HCT116 (cell line): ENCODE measurements around the gene JPH3. TPM values are rescaled to one million over a fixed set of nuclear protein-coding genes. Genes with fewer than 3 reads are reported as not detected.
A peak's percentile ranks its signal among the peaks of the same experiment; 100 is the strongest.

Experiments
- ATAC-seq: fragments of 200-7000 bp; cut with Tn5 transposase; 2 replicates; pipeline ENCODE4 v1.9.1; 2020; ENCODE audit warnings: mild to moderate bottlenecking, moderate library complexity
- BruUV-seq: library from RNA; stranded (reverse); fragments of 400-500 nt; replicated peaks from 2 replicates; lab custom pipeline; 2021; lab: Mats Ljungman, UMichigan
- CTCF ChIA-PET: fragments of 300-600 bp; sonication (Branson Sonifier 250); formaldehyde crosslinking; loops from one replicate; lab custom pipeline; 2021; ENCODE audit warnings: antibody characterized with exemption; lab: Charles Lee
- POLR2A ChIA-PET: fragments of 300-600, 350-600 bp; sonication (Branson Sonifier 250); formaldehyde crosslinking; loops from one replicate; lab custom pipeline; 2021; ENCODE audit warnings: antibody characterized with exemption; lab: Charles Lee
- RAD21 ChIA-PET, 2 experiments: fragments of 300-600 bp; sonication (Branson Sonifier 250); formaldehyde crosslinking; loops; one replicate each; lab custom pipeline; 2023; ENCODE audit warnings: low total read pairs in 2 of 2; ENCODE audit not compliant: uncharacterized antibody in 2 of 2, unreplicated experiment in 2 of 2, low non-redundant PET in 1 of 2; lab: Charles Lee
- DNase-seq: peaks from one replicate; pipeline ENCODE4 v3.0.0-alpha.2; 2010; ENCODE audit warnings: low read depth, low spot score
- H2AFZ ChIP-seq: fragments of 200-600 bp; shearing (Covaris generic), sonication (generic); 2 replicates; pipeline ENCODE4 v1.6.1; 2017; ENCODE audit warnings: low read depth, mixed run types, mixed read lengths, antibody characterized with exemption, low read length; ENCODE audit not compliant: poor library complexity, severe bottlenecking
- H3K27ac ChIP-seq: 2 replicates; pipeline ENCODE4 v1.5.1; 2012; ENCODE audit warnings: low read depth, low read length
- H3K27me3 ChIP-seq: fragments of 200-600 bp; sonication (generic); 2 replicates; pipeline ENCODE4 v1.6.1; 2016; ENCODE audit warnings: mixed run types, low read length, mixed read lengths; ENCODE audit not compliant: insufficient read depth
- H3K36me3 ChIP-seq, 2 experiments: fragments of 200-500 bp in 1 of 2; fragments of 200-600 bp in 1 of 2; sonication (Bioruptor generic) in 1 of 2; sonication (generic) in 1 of 2; 2 replicates each; pipeline versions ENCODE4 v1.5.1 to v1.6.1; 2014 to 2016; ENCODE audit warnings: low read length in 2 of 2, inconsistent platforms in 1 of 2, mixed read lengths in 1 of 2, mixed run types in 1 of 2; ENCODE audit not compliant: insufficient read depth in 2 of 2, control insufficient read depth in 1 of 2
- H3K4me1 ChIP-seq, 2 experiments: fragments of 200-600 bp in 1 of 2; sonication (generic) in 1 of 2; 2 replicates each; pipeline versions ENCODE4 v1.5.1 to v1.6.1; 2012 to 2017; ENCODE audit warnings: low read length in 2 of 2, inconsistent platforms in 1 of 2, mild to moderate bottlenecking in 1 of 2, mixed read lengths in 1 of 2, mixed run types in 1 of 2, moderate library complexity in 1 of 2; ENCODE audit not compliant: insufficient read depth in 2 of 2, control insufficient read depth in 1 of 2
- H3K4me2 ChIP-seq: fragments of 200-600 bp; sonication (generic); 2 replicates; pipeline ENCODE4 v1.6.1; 2017; ENCODE audit warnings: mixed run types, low read length, mixed read lengths
- H3K4me3 ChIP-seq, 2 experiments: fragments of 200-600 bp in 1 of 2; sonication (generic) in 1 of 2; replicated peaks in 1 of 2; 2 replicates each; pipeline ENCODE4 v1.5.1; 2011 to 2016; ENCODE audit warnings: low read length in 2 of 2, control low read depth in 1 of 2, low read depth in 1 of 2, mild to moderate bottlenecking in 1 of 2, mixed read lengths in 1 of 2, mixed run types in 1 of 2
- H3K79me2 ChIP-seq: fragments of 200-600 bp; sonication (generic); 2 replicates; pipeline ENCODE4 v1.6.1; 2017; ENCODE audit warnings: mild to moderate bottlenecking, mixed run types, low read length, moderate library complexity, mixed read lengths; ENCODE audit not compliant: insufficient read depth
- H3K9ac ChIP-seq: fragments of 200-600 bp; sonication (generic); 2 replicates; pipeline ENCODE4 v1.6.1; 2016; ENCODE audit warnings: low read length, mixed read lengths
- H3K9me2 ChIP-seq: fragments of 200-600 bp; sonication (generic), shearing (Covaris generic); 2 replicates; pipeline ENCODE4 v1.6.1; 2017; ENCODE audit warnings: mixed run types, mild to moderate bottlenecking, moderate library complexity; ENCODE audit not compliant: insufficient read depth
- H3K9me3 ChIP-seq, 2 experiments: fragments of 200-500 bp in 1 of 2; fragments of 200-600 bp in 1 of 2; sonication (Bioruptor generic) in 1 of 2; sonication (generic) in 1 of 2; 2 replicates each; pipeline ENCODE4 v1.6.1; 2014 to 2017; ENCODE audit warnings: low read length in 2 of 2, mixed read lengths in 2 of 2, inconsistent platforms in 1 of 2, low read depth in 1 of 2, mild to moderate bottlenecking in 1 of 2, mixed run types in 1 of 2, moderate library complexity in 1 of 2; ENCODE audit not compliant: control insufficient read depth in 1 of 2, insufficient read depth in 1 of 2
- H4K20me1 ChIP-seq: fragments of 200-600 bp; sonication (generic), shearing (Covaris generic); 2 replicates; pipeline ENCODE4 v1.6.1; 2017; ENCODE audit warnings: mixed run types, mild to moderate bottlenecking, moderate library complexity; ENCODE audit not compliant: insufficient read depth
- CBX3 ChIP-seq: IDR thresholded peaks from 2 replicates; pipeline ENCODE4 v1.6.1; 2012; ENCODE audit warnings: low read depth
- CEBPB ChIP-seq: IDR thresholded peaks from 2 replicates; pipeline ENCODE4 v1.6.1; 2012; ENCODE audit warnings: low read depth
- EGR1 ChIP-seq: IDR thresholded peaks from 2 replicates; pipeline ENCODE4 v1.6.1; 2012; ENCODE audit warnings: low read depth
- ELF1 ChIP-seq: IDR thresholded peaks from 2 replicates; pipeline ENCODE4 v1.6.1; 2012; ENCODE audit warnings: low read depth, borderline replicate concordance
- EZH2 ChIP-seq: fragments of 200-600 bp; sonication (generic); IDR thresholded peaks from 2 replicates; pipeline ENCODE4 v1.6.1; 2017; ENCODE audit warnings: antibody characterized with exemption, mixed run types
- JUND ChIP-seq: IDR thresholded peaks from 2 replicates; pipeline ENCODE4 v1.6.1; 2012
- POLR2AphosphoS5 ChIP-seq: IDR thresholded peaks from 2 replicates; pipeline ENCODE4 v1.6.1; 2011; ENCODE audit warnings: mild to moderate bottlenecking, low read depth, low read length, moderate library complexity
- RAD21 ChIP-seq: IDR thresholded peaks from 2 replicates; pipeline ENCODE4 v1.6.1; 2012; ENCODE audit warnings: low read depth, mild to moderate bottlenecking
- REST ChIP-seq: IDR thresholded peaks from 2 replicates; pipeline ENCODE4 v1.6.1; 2012; ENCODE audit warnings: low read depth
- SIN3A ChIP-seq: IDR thresholded peaks from 2 replicates; pipeline ENCODE4 v1.6.1; 2012; ENCODE audit warnings: low read depth
- SP1 ChIP-seq: IDR thresholded peaks from 2 replicates; pipeline ENCODE4 v1.6.1; 2012; ENCODE audit warnings: low read depth
- SRF ChIP-seq: IDR thresholded peaks from 2 replicates; pipeline ENCODE4 v1.6.1; 2012; ENCODE audit warnings: low read depth
- TCF7L2 ChIP-seq: IDR thresholded peaks from 2 replicates; pipeline ENCODE4 v1.7.0; 2011; ENCODE audit warnings: borderline replicate concordance, inconsistent platforms; ENCODE audit not compliant: insufficient read depth, insufficient read length; ENCODE audit errors: extremely low read depth
- YY1 ChIP-seq: IDR thresholded peaks from 2 replicates; pipeline ENCODE4 v1.6.1; 2011; ENCODE audit warnings: low read length, low read depth, moderate library complexity, mild to moderate bottlenecking; ENCODE audit not compliant: insufficient replicate concordance; ENCODE audit errors: extremely low read depth
- ZBTB33 ChIP-seq: IDR thresholded peaks from 2 replicates; pipeline ENCODE4 v1.6.1; 2011; ENCODE audit warnings: mild to moderate bottlenecking, low read length, moderate library complexity; ENCODE audit not compliant: insufficient replicate concordance; ENCODE audit errors: extremely low read depth
- ZFX ChIP-seq: fragments of 450-650 bp; IDR thresholded peaks from 2 replicates; pipeline ENCODE4 v1.6.1; 2017
- ZNF274 ChIP-seq: fragments of 200-500 bp; sonication (Bioruptor generic); IDR thresholded peaks from 2 replicates; pipeline ENCODE4 v1.6.1; 2014; ENCODE audit warnings: mild to moderate bottlenecking, low read depth, low read length, inconsistent platforms
- intact Hi-C: fragments of 100-400 bp; cut with micrococcal nuclease; formaldehyde crosslinking; loops from 2 replicates; pipeline ENCODE4 v1.10.0; 2022
- total RNA-seq: library from RNA; stranded (reverse); gene quantifications from one replicate; pipeline ENCODE4 v1.2.1, GENCODE V29; 2021; ENCODE audit not compliant: unreplicated experiment
- TF ChIP-seq, protein P1 (sequence below): IDR thresholded peaks from 2 replicates; pipeline ENCODE4 v1.6.1; 2012

The JPH3 gene
- total RNA-seq, 1 experiment from 2014 or later = 0.10 TPM

- TF ChIP-seq JUND (no peak), EGR1 (no peak), SIN3A (no peak), POLR2AphosphoS5 (no peak), YY1 (no peak), ELF1 (no peak), CBX3 (no peak), TCF7L2 (no peak), EZH2 (no peak), ZNF274 (no peak), ZFX (no peak), SP1 (no peak), RAD21 (no peak), ZBTB33 (no peak), SRF (no peak), REST (no peak), CEBPB (no peak)
- TF ChIP-seq, protein P1, sequence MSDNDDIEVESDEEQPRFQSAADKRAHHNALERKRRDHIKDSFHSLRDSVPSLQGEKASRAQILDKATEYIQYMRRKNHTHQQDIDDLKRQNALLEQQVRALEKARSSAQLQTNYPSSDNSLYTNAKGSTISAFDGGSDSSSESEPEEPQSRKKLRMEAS = no peak
These were observed 42.4 kb upstream of the JPH3 start for GRCh38 chr16:87559945-87560344.

More at GRCh38 chr16:87559945-87560344, 42.4 kb upstream of the JPH3 start:
- Histone ChIP-seq H3K27me3 (no peaks in the 10 kb centered on the region), H3K79me2 (no peaks in the 10 kb centered on the region), H3K4me1 (peaks cover 4 to 13% of the 10 kb centered on the region in 2 experiments; a peak in 3 of 4 replicates), H3K9me2 (no peaks in the 10 kb centered on the region), H3K36me3 (no peaks in the 10 kb centered on the region), H3K27ac (no peak overlapping the region), H4K20me1 (no peaks in the 10 kb centered on the region), H3K9ac (no peak overlapping the region), H3K9me3 (no peaks in the 10 kb centered on the region; a peak in 1 of 4 replicates), H2AFZ (no peak overlapping the region), H3K4me3 (no peak overlapping the region), H3K4me2 (peak overlapping the region; percentile 48; the same call in 1 of the 2 replicates)
- BruUV-seq = no TSS peak
- DNase-seq (no peak), ATAC-seq (no peak)
- RAD21 ChIA-PET = no interaction called here
- intact Hi-C loops = no loop called here
- POLR2A ChIA-PET = interaction anchor here (1.4 kb wide), 1 partner anchor 11 kb away, joined by 12 read pairs; no protein-coding TSS in a partner anchor
- CTCF ChIA-PET = interaction anchor here (1.1 to 1.5 kb wide), 4 partner anchors 10 to 76 kb away, joined by 3 to 28 read pairs (median 8); no protein-coding TSS in a partner anchor
